Activated T-cell treated with anti-CD3 and anti-CD28 coated beads for 1 hour (primary cell): ENCODE data around the gene A2M.

Source experiments
- DNase-seq: peaks from one replicate; pipeline ENCODE4 v3.0.0-alpha.2; 2020; ENCODE audit warnings: low read depth

Gene A2M

DNA sequence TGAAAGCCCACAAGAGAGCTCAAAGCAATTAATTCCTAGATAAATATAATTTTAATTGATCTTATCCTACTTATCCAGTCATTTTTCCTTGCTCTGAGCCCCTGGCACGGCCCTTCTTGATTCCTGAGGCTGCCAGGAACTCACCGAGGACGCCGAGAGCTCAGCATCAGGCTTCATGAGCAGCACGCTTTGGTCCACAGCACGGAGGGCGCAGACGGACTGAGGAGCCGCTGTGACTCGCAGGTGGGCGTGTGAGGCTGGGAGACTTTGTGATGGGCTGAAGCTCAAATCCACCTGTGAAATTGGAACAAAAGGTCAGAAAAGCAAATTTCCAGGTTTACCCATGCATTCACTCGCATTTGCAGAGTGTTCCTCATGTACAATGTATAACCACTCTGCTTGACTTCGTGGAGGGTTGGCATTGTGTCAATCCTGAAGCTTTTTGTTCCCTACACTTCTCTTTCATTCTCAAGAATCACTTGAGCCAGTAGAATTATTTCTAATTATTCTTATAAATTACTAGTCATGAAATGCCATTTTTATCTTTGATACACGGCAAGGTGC, 17.2 kb downstream of the A2M start:
- no peak for DNase-seq

DNA sequence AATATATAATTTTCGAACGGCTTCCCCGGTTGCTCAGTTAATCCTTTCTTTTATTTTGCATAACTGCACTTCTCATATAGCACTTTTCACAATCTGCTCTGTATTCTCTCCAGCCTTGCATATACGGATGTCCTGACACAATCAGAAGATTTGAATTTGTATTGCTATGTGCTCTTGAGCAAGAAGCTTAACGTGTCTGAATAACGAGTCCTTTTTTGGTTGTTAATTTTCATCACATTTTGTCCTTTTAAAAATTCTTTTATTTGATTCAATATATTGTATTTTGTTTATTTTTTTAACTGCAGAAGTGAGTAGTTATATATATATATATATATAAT, 17.6 kb downstream of the A2M start:
- no peak for DNase-seq

DNA sequence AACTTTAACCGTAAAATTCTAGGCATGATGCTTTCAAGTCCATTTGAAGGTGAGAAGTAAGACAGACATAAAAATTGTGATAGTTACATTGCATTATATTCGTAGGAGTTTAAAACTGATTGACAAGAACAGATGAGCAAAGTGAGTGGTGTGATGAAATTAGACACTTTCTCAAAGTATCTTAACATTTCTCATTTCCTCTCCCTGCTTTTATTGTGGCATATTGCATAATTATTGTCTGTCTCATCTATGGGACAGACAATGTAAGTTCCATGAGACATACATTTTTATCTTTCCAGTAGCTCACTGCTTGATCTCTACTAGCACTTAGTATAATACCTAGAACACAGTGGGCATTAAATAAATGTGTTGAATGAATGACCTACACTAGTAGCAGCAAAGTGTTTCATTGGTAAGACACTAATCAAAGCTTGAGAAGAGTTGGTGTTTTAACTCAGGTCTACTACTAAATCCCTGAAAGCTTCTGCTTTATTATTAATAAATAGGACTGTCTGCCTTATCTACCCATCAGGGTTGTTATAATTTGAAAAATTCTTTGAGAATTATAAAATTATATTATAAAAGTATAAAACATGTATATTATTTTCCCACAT, 19.0 kb downstream of the A2M start:
- no peak for DNase-seq

DNA sequence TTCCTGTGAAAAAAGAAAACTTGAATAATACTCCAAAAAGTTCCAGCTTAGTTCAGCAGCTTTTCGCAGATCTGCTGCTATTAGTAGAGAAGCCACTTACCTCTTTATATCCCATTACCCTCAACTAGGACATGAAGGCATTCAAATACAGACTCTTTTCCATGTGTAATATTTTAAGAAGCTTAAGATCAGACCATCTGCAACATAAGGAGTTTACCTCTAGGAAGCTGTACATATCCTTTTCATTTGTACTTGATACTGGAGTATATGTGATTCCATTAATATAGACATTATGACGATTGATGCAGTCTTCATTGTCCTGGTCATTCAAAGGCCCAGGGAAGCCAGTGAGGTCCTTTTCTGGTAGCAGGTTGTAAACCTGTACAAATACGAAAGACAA, 20.4 kb downstream of the A2M start:
- no peak for DNase-seq

DNA sequence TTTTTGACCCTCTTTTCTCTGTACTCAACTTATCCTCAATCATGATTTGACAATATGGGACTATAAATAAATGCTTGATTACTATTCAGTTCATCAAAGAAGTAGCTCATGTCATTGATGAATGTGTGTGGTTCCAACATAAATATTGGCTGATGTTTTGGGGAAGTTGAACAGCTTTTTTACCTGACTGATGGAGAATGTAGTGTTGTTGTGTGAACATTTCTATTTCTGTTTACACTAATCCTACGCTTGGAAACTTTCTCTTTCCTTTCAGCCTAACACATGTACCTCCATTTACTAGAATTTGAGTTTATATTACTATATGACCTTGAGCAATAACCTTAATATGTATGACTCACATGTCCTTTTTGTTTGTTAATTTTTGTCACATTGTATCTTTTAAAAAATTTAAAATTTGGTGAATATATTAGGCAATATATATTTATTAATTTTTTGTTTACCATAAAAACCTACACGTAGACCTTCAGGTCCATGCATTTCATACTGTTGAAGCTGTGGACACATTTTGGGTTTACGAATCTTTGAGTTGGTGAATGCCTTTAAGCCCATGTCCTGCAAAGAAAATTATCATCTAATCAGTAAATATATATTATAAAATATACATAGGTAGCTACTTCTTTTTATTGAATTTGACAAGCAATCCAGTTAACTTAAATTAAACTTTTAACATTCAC, 21.1 kb downstream of the A2M start:
- DNase-seq = no peak

DNA sequence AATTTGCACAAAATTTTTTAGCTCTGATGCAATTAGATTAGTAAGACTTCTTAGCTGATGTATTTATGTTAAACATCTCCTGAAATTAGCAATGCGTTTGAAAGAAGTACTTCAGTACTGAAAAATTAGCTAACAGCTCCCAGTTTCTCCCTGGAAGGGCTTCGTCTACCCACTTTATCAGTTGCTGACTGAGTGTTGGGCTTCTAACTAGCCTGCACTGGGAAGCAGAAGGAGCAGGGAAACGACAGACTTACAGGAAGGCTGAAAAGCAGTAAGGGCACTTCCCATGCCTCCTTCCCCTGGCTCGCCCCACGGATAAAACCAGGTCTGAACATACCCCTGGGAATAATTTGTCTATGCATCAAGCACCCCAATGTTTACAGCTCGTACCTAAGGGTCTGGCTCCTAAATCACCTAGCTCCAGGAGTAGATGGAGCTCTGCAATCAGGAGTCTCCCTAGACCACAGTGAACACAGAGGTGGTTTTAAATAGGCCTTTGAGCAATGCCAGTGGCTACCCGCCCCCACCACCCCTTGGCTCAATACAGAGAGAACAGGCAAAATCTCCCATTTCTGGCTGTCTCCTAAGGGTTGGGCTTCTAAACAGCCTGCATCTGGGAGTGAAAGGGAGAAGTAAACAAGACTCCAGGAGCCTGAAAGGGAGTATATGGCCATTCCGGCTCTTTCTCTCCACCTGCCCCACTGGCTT, 23.7 kb downstream of the A2M start:
- no peak for DNase-seq

DNA sequence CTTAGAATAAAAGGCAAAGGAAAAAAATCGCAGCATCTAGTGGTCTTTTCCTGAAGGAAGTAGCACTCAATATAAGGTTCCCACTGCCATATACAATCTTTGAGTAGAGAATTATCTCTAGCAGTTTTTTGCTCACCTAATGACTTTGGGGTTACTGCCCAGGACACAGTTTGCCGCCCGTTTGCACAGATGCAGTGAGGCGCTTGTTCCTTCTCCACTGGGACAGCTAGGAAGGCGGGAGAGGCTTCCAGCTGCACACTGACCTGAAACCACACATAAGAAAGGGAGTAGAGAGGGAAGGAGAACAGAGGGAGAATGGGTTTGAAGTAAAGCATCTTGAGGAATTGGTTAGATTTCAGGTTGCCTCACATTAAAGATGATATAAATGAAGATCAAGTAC, 25.5 kb downstream of the A2M start:
- no peak for DNase-seq

DNA sequence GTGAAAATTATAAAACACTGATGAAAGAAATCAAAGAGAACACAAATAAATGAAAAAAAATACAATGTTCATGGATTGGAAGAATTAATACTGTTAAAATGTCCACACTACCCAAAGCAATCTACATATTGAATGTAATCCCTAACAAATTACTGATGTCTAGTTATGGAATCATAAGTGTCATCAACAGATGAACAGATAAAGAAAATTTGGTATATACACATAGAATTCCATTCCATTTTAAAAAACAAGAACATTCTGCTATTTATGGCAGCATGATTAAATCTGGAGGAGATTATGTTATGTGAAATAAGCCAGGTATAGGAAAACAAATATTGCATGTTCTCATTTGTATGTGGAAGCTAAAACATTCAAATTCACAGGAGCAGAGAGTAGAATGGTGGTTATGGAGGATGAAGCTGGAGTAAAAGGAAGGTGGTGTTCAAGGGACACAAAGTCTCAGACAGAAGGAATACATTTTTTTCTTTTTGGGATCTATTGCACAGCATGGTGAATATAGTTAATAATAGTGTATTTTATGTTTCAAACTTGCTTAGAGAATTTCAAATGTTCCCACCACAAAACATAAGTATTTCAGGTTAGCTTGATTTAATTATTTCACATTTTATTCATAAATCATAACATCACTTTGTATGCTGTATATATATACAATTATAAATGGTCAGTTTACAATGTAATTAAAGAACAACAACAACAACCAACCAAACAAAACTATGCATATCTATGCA, 28.5 kb downstream of the A2M start:
- DNase-seq = no peak

DNA sequence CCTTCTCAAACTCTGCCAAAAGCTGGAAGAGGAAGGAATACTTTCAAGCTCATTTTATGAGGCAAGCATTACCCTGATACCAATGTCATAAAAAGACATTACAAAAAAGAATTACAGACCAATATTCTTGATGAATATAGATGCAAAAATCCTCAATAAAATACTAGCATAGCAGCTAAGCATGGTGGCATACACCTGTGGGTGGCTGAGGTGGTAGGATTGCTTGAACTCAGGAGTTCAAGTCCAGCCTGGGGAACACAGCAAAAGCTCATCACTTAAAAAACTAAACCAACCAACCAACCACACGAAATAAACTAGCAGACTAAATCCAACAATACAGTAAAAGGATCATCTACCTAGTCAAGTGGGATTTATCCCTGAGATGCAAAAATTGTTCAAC, 29.6 kb downstream of the A2M start:
- no peak for DNase-seq

DNA sequence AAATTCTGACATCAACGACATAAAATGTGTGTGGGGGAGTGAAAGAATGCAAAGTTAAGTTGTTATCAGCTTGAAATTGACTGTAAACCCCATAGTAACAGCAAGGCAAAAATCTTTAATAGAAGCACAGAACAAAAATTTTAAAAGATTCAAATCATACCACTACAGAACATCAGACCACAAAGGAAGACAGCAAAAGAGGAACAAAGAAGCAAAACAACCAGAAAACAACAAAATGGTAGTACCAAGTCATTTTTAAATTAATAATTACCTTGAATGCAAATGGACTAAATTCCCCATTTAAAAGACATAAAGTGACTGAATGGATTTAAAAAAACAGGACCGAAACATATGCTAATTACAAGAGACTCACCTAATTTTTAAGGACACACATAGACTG, 31.3 kb downstream of the A2M start:
- no peak for DNase-seq

DNA sequence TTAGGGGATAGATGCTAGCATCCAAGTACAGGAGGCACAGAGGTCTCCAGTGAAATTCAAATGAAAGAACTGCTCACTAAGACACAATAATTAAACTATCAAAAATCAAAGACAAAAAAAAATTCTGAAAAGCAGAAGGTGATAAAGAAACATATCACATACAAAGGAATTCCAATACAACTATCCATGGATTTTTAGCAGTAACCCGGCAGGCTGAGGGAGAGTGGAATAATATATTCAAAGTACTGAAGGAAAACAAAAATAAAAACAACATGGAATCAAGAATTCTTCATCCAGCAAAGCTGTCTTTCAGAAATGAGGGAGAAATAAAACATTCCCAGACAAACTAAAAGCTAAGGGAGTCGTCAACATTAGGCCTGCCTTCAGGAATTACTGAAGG, 31.9 kb downstream of the A2M start:
- DNase-seq = no peak

DNA sequence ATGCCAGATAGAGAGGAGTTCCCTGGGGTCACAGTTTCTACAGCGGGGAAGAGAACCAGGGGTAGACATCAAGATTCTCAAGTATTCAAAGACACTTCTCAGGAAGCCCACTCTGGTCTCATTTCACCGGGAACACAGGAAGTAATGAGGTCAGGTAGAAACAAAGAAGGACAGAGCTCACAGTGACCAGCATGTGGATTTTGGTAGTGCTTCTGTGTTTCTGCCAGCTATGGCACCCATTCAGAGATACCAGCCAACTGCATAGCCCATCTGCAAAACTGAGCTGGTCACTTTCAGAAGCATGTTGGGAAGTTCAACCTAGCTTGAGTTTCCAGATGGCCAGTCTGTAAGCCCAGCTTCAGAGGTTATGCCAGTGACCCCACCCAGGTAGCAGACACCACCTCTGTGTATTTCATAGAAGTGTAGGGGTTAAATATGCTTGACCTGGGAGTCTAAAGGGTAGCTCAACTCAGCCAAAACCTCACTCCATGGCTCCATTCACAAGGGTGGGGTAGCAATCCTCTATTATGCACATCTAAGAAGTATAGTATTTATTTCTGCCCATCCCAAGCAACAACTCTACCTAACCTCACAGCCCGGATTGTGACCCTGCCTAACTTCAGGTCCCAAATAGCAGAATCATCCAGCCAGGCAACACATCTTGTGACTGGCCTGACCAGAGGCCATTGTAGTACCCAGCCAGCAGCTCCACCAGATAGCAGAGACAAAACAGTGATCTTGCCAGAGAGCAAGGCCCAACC, 33.9 kb downstream of the A2M start:
- no peak for DNase-seq

DNA sequence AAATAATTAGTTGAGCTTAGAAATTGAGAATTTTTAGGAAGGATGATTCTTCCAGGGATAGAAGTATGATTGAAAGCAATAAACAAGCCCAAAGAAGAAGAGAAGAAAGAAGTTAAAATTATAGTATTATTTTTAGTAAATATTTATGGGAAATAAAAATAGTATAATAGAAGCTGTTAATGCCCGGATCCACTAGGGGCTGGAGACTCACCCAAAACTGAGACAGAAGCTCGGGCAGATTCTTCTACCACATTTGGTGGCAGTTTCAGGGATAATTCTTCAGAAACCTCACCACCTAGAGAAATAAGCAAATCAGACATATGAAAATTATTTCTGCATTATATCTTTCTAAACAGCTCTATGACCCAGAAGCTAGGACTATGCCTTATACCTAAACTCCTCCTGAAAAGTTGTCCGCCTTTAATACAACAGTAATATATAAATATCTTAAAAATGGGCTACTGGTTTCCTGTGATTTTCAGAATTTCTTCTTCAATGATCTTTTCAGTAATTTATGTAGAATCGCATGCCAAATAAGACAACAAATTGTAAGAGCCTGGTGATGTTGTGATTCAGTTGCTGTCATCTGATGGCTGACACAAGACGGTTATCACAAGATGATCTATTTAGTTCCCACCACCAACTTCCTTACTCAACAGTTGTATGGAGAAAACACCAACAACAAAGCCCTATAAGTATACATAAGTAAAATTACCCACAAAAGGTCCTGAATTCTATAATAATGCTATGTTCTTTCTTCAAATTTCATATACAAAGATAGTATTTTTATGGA, 35.6 kb downstream of the A2M start:
- DNase-seq = no peak

DNA sequence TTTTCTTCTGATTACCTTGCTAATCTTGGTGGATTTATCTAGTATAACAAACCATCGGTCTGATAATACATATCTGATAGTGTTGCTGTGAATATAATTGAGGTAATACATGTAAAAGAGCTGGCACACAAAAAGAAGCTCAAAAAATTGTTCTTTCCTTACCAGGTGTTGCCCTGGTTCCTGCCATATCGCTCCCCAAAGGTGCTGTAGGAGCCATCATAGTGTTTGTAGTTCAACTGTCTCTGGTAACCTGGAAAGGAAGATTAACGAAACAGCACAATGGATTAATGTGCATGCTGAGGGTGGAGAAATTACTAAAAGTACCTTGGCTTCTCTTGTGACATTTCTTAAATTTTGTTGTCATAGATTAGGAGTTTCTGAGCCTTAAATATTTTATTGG, 36.6 kb downstream of the A2M start:
- DNase-seq = no peak

DNA sequence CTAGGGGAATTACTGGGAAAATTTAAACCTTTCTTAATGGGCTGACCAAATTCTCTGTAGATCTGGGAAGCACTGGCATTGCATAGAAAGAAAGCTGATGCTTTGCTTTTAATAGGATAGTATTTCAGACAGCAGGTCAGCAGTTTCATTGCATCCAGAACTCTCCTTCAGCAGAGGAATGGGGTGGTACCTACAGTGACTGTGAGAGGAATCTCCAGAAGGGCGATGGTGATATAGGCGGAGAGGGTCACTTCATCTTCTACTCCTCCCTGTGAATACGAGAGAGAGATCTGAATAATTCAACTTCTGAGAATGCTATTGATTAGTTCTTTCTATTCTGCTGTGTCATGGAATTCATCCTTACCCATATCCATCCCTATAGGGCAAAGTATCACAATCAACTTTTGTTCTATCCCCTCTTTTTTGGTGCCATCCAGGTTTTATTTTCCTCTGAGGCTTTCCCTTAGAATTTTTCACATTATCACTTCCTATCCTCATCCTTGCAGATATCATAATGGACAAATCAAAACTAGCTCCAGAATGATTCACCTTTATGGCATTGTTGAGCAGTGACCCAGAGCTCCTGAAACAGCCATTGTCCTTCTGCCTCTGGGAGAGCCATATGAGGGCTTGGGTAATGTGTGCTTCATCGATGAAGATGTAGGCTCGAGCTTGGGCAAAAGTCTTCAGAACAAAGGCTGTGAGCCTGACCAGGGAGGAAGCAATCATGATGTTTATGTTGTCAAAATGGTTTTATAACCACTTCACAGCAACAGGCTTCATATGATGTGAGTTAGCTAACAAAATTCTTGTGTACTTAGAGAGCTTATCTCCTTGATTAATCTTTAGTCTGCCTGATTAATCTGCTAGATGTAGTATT, 38.3 kb downstream of the A2M start:
- DNase-seq = no peak

DNA sequence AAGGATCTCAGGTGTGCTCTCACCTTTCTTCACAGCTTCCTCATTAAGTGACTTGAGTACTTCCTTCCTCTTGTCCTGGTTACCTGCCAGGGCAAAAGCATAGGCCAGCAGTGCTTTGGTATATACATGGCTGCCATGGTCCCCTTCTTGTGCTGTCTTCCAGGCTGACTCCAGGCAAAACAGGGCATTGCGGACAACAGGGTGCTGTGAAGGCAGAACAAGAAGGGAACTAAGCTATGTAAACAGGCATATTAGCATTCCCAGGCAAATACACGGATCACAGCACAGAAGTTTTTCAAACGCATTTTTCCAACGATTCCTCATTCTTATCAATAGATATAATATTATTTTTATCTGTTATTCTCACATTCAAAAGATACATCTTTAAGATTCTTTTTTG, 39.0 kb downstream of the A2M start:
- no peak for DNase-seq

DNA sequence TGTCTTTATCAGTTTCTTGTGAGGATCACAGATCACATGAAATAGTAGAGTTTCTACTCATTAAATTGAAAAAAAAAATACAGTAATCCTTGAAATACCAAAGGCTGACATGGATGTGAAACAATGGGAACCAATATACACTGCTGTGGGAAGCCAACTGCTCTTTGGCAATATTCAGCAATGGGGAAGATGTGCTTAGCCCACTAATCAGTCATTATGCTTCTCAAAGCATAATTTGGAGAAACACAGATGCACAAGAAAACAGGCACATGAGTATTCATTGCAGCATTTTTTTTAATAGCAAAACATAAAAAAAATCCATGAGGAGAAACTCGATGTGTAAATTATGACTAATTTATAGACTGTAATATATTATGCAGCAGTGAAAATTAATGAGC, 40.6 kb downstream of the A2M start:
- DNase-seq = no peak

DNA sequence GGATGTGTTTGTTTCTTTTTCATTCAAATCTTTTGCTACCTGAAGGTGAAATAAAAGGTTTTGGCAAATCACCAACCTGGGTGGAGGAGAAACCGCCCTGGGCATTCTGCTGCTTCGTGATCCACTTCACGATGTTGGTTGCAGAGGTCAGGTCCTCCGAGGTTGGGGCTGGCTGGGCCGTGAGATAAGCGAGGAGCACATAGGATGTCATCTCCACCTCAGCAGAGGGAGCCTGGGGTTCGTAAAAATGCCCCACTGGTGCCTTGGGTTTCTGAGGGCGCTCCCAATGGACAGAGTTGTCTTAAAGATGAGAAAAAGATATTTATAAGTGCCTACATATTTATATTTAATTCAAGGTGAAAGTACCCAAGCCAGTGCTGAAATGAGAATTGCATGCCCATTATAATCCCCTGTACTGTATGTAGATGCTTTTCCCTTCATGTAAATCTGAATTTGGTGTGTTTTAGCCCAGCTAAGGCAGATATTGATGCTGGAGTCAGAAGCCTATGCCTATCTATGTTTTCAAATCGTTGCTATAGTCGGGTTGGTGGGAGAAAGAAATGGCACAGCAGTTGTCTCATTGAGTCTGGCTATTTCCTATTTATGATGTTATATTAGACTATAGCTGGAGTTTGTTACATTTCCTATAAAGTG, 41.1 kb downstream of the A2M start:
- DNase-seq = no peak

DNA sequence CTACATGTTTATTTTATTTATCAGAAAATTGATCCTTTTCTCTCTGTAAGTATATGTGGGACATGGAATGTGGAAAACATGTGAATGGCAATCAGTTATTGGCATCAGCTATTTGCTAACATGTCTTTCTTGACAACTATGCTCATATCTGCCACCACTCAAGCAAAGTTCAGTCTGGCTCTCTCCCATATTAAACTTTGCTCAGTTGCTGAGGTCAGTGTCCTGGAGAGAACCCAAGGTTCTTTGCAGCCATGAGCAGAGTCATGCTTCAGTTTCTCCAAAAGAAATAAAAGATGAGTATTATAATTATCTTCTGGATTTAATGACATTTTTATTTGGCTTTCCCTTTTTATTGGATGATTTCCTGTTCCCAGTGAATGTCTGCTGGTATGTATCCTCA, 42.6 kb downstream of the A2M start:
- no peak for DNase-seq
